ENCODE results near the gene GCSAML.

DNA sequence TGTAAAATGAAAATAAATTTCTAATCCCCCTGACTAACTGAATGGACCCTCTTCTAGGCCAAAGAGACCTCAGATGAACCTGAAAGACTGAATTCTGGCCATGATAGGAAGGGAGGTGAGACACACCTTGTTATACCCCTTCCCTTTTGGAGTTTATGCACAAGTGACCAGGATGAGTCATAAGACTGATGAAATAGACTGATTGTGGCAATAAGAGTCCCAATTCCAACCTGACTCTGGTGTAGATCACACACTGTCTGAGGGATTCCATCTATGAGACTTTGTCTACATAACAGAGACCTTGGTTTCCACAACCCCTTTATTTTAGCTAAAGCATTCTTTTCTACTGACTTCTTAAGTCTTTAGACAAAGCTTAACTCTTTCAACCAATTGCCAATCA is 25.7 kb downstream of the GCSAML start:
- TF ChIP-seq, protein P1, sequence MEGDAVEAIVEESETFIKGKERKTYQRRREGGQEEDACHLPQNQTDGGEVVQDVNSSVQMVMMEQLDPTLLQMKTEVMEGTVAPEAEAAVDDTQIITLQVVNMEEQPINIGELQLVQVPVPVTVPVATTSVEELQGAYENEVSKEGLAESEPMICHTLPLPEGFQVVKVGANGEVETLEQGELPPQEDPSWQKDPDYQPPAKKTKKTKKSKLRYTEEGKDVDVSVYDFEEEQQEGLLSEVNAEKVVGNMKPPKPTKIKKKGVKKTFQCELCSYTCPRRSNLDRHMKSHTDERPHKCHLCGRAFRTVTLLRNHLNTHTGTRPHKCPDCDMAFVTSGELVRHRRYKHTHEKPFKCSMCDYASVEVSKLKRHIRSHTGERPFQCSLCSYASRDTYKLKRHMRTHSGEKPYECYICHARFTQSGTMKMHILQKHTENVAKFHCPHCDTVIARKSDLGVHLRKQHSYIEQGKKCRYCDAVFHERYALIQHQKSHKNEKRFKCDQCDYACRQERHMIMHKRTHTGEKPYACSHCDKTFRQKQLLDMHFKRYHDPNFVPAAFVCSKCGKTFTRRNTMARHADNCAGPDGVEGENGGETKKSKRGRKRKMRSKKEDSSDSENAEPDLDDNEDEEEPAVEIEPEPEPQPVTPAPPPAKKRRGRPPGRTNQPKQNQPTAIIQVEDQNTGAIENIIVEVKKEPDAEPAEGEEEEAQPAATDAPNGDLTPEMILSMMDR (IDR thresholded peaks at IDR 0.05): no peak
- TF ChIP-seq POLR2A (IDR thresholded peaks at IDR 0.05): no peak

All from Peyer's patch (tissue), 4 donors.